GM12878 (cell line): Measurements from ENCODE around the gene PDE7B. TPM values are rescaled to one million over a fixed set of nuclear protein-coding genes. Genes with fewer than 3 reads are reported as not detected.

Experiments used
- ATAC-seq: fragments of 200-7000 bp; cut with Tn5 transposase; 3 replicates; pipeline ENCODE4 v1.9.1; 2020; ENCODE audit warnings: mild to moderate bottlenecking, moderate library complexity
- BruUV-seq: library from RNA; stranded (reverse); fragments of 400-500 nt; replicated peaks from 2 replicates; lab custom pipeline; 2021; lab: Mats Ljungman, UMichigan
- CTCF ChIA-PET: fragments of 300-600 bp; sonication (Branson Sonifier 250); formaldehyde crosslinking; extraction: SDS; loops from one replicate; lab custom pipeline; 2021; ENCODE audit warnings: inconsistent platforms; lab: Yijun Ruan, JAX
- POLR2A ChIA-PET: fragments of 350-600 bp; formaldehyde crosslinking; extraction: SDS; loops from one replicate; lab custom pipeline; 2021; ENCODE audit warnings: inconsistent platforms; lab: Charles Lee
- RAD21 ChIA-PET: fragments of 300-600 bp; sonication (Branson Sonifier 250); formaldehyde crosslinking; loops from one replicate; lab custom pipeline; 2023; ENCODE audit warnings: antibody characterized with exemption; ENCODE audit not compliant: unreplicated experiment; lab: Charles Lee
- SMC1A ChIA-PET: fragments of 300-600 bp; sonication (Branson Sonifier 250); formaldehyde crosslinking; loops from one replicate; lab custom pipeline; 2023; ENCODE audit not compliant: unreplicated experiment, uncharacterized antibody; lab: Charles Lee
- DNase-seq: peaks from one replicate; pipeline ENCODE4 v3.0.0-alpha.2; 2011; ENCODE audit warnings: low read depth, low spot score
- FAIRE-seq: peaks from 3 replicates; lab custom pipeline; 2011; peaks lifted over from hg19 to GRCh38; lab: Jason Lieb, UNC
- H2AFZ ChIP-seq: 2 replicates; pipeline ENCODE4 v1.6.0; 2011; ENCODE audit warnings: low read depth, low read length, control low read depth; ENCODE audit not compliant: control insufficient read depth
- H3K27ac ChIP-seq: 2 replicates; pipeline ENCODE4 v1.5.1; 2011; ENCODE audit warnings: control low read depth; ENCODE audit not compliant: control insufficient read depth, insufficient read depth
- H3K27me3 ChIP-seq, 2 experiments: replicated peaks in 1 of 2; 2 replicates each; pipeline versions ENCODE4 v1.6.0 to v1.6.1; 2011; ENCODE audit warnings: low read length in 1 of 2; ENCODE audit not compliant: control insufficient read depth in 2 of 2, insufficient read depth in 2 of 2
- H3K36me3 ChIP-seq, 2 experiments: 2 replicates each; pipeline ENCODE4 v1.5.1; 2011; ENCODE audit warnings: low read length in 1 of 2; ENCODE audit not compliant: control insufficient read depth in 2 of 2, insufficient read depth in 2 of 2
- H3K4me1 ChIP-seq: 2 replicates; pipeline ENCODE4 v1.6.1; 2011; ENCODE audit warnings: mild to moderate bottlenecking, low read length, moderate library complexity, mixed read lengths; ENCODE audit not compliant: control insufficient read depth, insufficient read depth
- H3K4me2 ChIP-seq: 2 replicates; pipeline ENCODE4 v1.6.0; 2011; ENCODE audit warnings: control low read depth; ENCODE audit not compliant: control insufficient read depth, insufficient read depth
- H3K4me3 ChIP-seq: fragments of 200-600 bp; sonication (generic); 2 replicates; pipeline ENCODE4 v1.5.1; 2016
- H3K79me2 ChIP-seq: 2 replicates; pipeline ENCODE4 v1.6.0; 2011; ENCODE audit warnings: low read length; ENCODE audit not compliant: control insufficient read depth, insufficient read depth
- H3K9ac ChIP-seq: 2 replicates; pipeline ENCODE4 v1.8.0; 2011; ENCODE audit warnings: low read length, control low read depth, mixed read lengths; ENCODE audit not compliant: control insufficient read depth, insufficient read depth
- H3K9me3 ChIP-seq: replicated peaks from 3 replicates; pipeline ENCODE4 v1.5.1; 2011; ENCODE audit warnings: mild to moderate bottlenecking, low read length; ENCODE audit not compliant: control insufficient read depth, insufficient read depth
- H4K20me1 ChIP-seq: 2 replicates; pipeline ENCODE4 v1.6.0; 2011; ENCODE audit not compliant: control insufficient read depth, insufficient read depth
- ATF3 ChIP-seq: IDR thresholded peaks from 2 replicates; pipeline ENCODE4 v1.6.1; 2011; ENCODE audit warnings: low read depth, mild to moderate bottlenecking, low read length, moderate library complexity, borderline replicate concordance; ENCODE audit errors: extremely low read depth
- CBX5 ChIP-seq: sonication (generic); IDR thresholded peaks from 2 replicates; pipeline ENCODE4 v1.6.1; 2016; ENCODE audit warnings: low read depth, moderate library complexity, mild to moderate bottlenecking, inconsistent platforms
- E2F8 ChIP-seq: fragments of 450-650 bp; IDR thresholded peaks from 2 replicates; pipeline ENCODE4 v1.6.1; 2018; ENCODE audit warnings: mild to moderate bottlenecking, low read depth, moderate library complexity; ENCODE audit not compliant: partially characterized antibody
- HSF1 ChIP-seq: fragments of 150-350 bp; IDR thresholded peaks from 2 replicates; pipeline ENCODE4 v1.6.1; 2014; ENCODE audit warnings: mild to moderate bottlenecking, low read depth, low read length
- RAD51 ChIP-seq: fragments of 450-650 bp; IDR thresholded peaks from 2 replicates; pipeline ENCODE4 v1.6.1; 2016; ENCODE audit warnings: moderate library complexity, mild to moderate bottlenecking, inconsistent platforms
- SUZ12 ChIP-seq: fragments of 200-600 bp; sonication (generic); IDR thresholded peaks from one replicate; pipeline ENCODE4 v1.6.1; 2018; ENCODE audit warnings: antibody characterized with exemption, mild to moderate bottlenecking; ENCODE audit not compliant: unreplicated experiment
- ZBTB4 ChIP-seq: fragments of 450-650 bp; formaldehyde crosslinking; IDR thresholded peaks from 2 replicates; pipeline ENCODE4 v1.4.0; 2022; ENCODE audit warnings: mild to moderate bottlenecking, moderate library complexity
- WGBS: methylation state at CpG from one replicate; pipeline ENCODE4 v1.1.6; 2016; ENCODE audit warnings: low lambda C conversion rate; ENCODE audit not compliant: insufficient replicate concordance, insufficient coverage; ENCODE audit errors: missing lambda C conversion rate; 5-methylcytosine and 5-hydroxymethylcytosine counted together
- in situ Hi-C: fragments of 300-500 bp; cut with MboI; formaldehyde crosslinking; loops from 9 replicates; pipeline ENCODE4 v1.14.3; 2018; ENCODE audit warnings: mixed read lengths
- intact Hi-C: fragments of 100-400 bp; cut with micrococcal nuclease; formaldehyde crosslinking; loops from one replicate; pipeline ENCODE4 v1.14.2; 2022; ENCODE audit not compliant: unreplicated experiment
- polyA plus RNA-seq, 11 experiments: library from polyadenylated mRNA; depleted of rRNA in 4 of 11; unstranded in 6 of 11; stranded (reverse) in 5 of 11; fragments of >200 nt; fragmentation: Nextera tagmentation in 4 of 11; fragmentation: Illumina TruSeq in 1 of 11; extraction: Ambion mirVana in 4 of 11; extraction: Trizol in 1 of 11; gene quantifications; 1 replicate in 1 of 11; 2 replicates in 10 of 11; pipeline versions ENCODE4 v1.2.1 to v1.2.3, GENCODE V29; 2011 to 2016; ENCODE audit warnings: inconsistent platforms in 2 of 11, missing spikeins in 2 of 11, low read depth in 1 of 11
- total RNA-seq, 4 experiments: library from RNA; depleted of rRNA in 3 of 4; stranded (reverse); fragments of >200 nt in 3 of 4; fragmentation: Illumina TruSeq in 1 of 4; extraction: Trizol in 1 of 4; gene quantifications; 2 replicates each; pipeline versions ENCODE4 v1.2.1 to v1.2.3, GENCODE V29; 2013 to 2021

Gene PDE7B
- total and polyA plus RNA-seq, 10 of the 15 experiments (the other 5 are each of a cell fraction or from before 2014, with no cell fraction given): not detected

GRCh38 chr6:135876058-135876457 is 24.6 kb downstream of the PDE7B start (continued):
- TF ChIP-seq E2F8 (no peak), CBX5 (no peak), SUZ12 (no peak), ATF3 (no peak), RAD51 (no peak), HSF1 (no peak)

GRCh38 chr6:135877666-135878065 is 26.2 kb downstream of the PDE7B start:
- ATAC-seq (no peak), DNase-seq (no peak), FAIRE-seq (no peak)
- TF ChIP-seq ZBTB4 (CRISPR knock-in tag): no peak
- Histone ChIP-seq H4K20me1 (no peaks in the 10 kb centered on the region), H3K9ac (no peak overlapping the region), H3K27me3 (no peaks in the 10 kb centered on the region), H3K79me2 (no peaks in the 10 kb centered on the region), H2AFZ (no peak overlapping the region), H3K4me3 (no peak overlapping the region), H3K27ac (no peak overlapping the region), H3K36me3 (no peaks in the 10 kb centered on the region), H3K9me3 (no peaks in the 10 kb centered on the region), H3K4me1 (peaks cover 8% of the 10 kb centered on the region), H3K4me2 (no peak overlapping the region)
- 85% methylated on average over 6 of the region's 6 CpGs for WGBS
- ChIA-PET CTCF (no interaction called here), SMC1A (interaction anchor here (0.9 kb wide), 1 partner anchor 26 kb away, joined by 3 read pairs; the partner anchor contains the start of gene PDE7B), POLR2A (no interaction called here), RAD21 (no interaction called here)
- BruUV-seq: no TSS peak
- intact Hi-C loops (no loop called here), in situ Hi-C loops (no loop called here)
